NCI-H2227 treated with DMSO at 0.1 percent for 48 hours (cell line): ENCODE measurements around the gene ADGRL2.

Experiments used
- DNase-seq: peaks from one replicate; lab custom pipeline; 2025; lab: John Stamatoyannopoulos, UW

Gene ADGRL2

GRCh38 chr1:81989524-81989923, 188.8 kb downstream of the ADGRL2 start:
- no peak for DNase-seq

GRCh38 chr1:81990241-81990640, 189.5 kb downstream of the ADGRL2 start:
- no peak for DNase-seq

- DNase-seq, result no peak
These were observed 197.4 kb downstream of the ADGRL2 start for GRCh38 chr1:81998165-81998564.

GRCh38 chr1:81999364-81999763, 198.6 kb downstream of the ADGRL2 start:
- DNase-seq, result no peak

- DNase-seq, result no peak
These were observed 199.5 kb downstream of the ADGRL2 start for GRCh38 chr1:82000221-82000620.

- DNase-seq, result no peak
These were observed 200.6 kb downstream of the ADGRL2 start for GRCh38 chr1:82001345-82001744.

- no peak for DNase-seq
These were observed 207.1 kb downstream of the ADGRL2 start for GRCh38 chr1:82007804-82008203.

- DNase-seq, result no peak
These were observed 213.0 kb downstream of the ADGRL2 start for GRCh38 chr1:82013702-82014101.

- DNase-seq, result no peak
These were observed 214.7 kb downstream of the ADGRL2 start for GRCh38 chr1:82015444-82015843.

- no peak for DNase-seq
These were observed 217.6 kb downstream of the ADGRL2 start for GRCh38 chr1:82018319-82018718.

- DNase-seq, result no peak
These were observed 218.8 kb downstream of the ADGRL2 start for GRCh38 chr1:82019508-82019907.

- DNase-seq, result no peak
These were observed 230.1 kb downstream of the ADGRL2 start for GRCh38 chr1:82030830-82031229.

GRCh38 chr1:82032068-82032467, 231.3 kb downstream of the ADGRL2 start:
- no peak for DNase-seq

- no peak for DNase-seq
These were observed 234.1 kb downstream of the ADGRL2 start for GRCh38 chr1:82034812-82035211.
